Medulla oblongata (tissue), 1 donor: ENCODE data around the gene PRB4.
"Not testable (repeated sequence)": the region's sequence is repeated elsewhere in the genome, so short reads cannot be mapped to it uniquely, and the experiment has no call there.

Source experiments
- DNase-seq: peaks from one replicate; pipeline ENCODE4 v3.0.0-alpha.2; 2015; ENCODE audit errors: extremely low spot score

PRB4 gene

GRCh38 chr12:11310336-11310735 lies at the start of gene PRB4:
PRB4 (minus strand) TSS chr12:11310436; CDS start chr12:11310398, 38 bp downstream.
- DNase-seq, result no peak

GRCh38 chr12:11351736-11352135 lies 41.5 kb upstream of the PRB4 start:
- DNase-seq, result not testable (repeated sequence)

GRCh38 chr12:11348439-11348838 lies 38.2 kb upstream of the PRB4 start:
- DNase-seq, result no peak

GRCh38 chr12:11347810-11348209 lies 37.6 kb upstream of the PRB4 start:
- no peak for DNase-seq

GRCh38 chr12:11344500-11344899 lies 34.3 kb upstream of the PRB4 start:
- no peak for DNase-seq

GRCh38 chr12:11324426-11324825 lies 14.2 kb upstream of the PRB4 start:
- no peak for DNase-seq

GRCh38 chr12:11321980-11322379 lies 11.7 kb upstream of the PRB4 start:
- DNase-seq, result no peak

GRCh38 chr12:11307143-11307542 lies 3.1 kb downstream of the PRB4 start:
- DNase-seq, result no peak

- no peak for DNase-seq
Observed at GRCh38 chr12:11273449-11273848, 36.8 kb downstream of the PRB4 start.

- no peak for DNase-seq
Observed at GRCh38 chr12:11269607-11270006, 40.6 kb downstream of the PRB4 start, which contains the start of gene PRB3. PRB3 (minus strand) TSS chr12:11269707; CDS start chr12:11269669, 38 bp downstream.

GRCh38 chr12:11264501-11264900 lies 45.7 kb downstream of the PRB4 start:
- DNase-seq, result no peak
